HL-60 (cell line): Measurements from ENCODE around the gene CPLANE1.
"Not testable (repeated sequence)": the region's sequence is repeated elsewhere in the genome, so short reads cannot be mapped to it uniquely, and the experiment has no call there.

Experiments
- DNase-seq, 2 experiments: peaks; one replicate each; pipeline ENCODE4 v3.0.0-alpha.2; 2010 to 2020; ENCODE audit warnings: low read depth in 1 of 2, low spot score in 1 of 2
- H3K27ac ChIP-seq: fragments of 250-450 bp; sonication (Bioruptor Pico); replicated peaks from 2 replicates; pipeline ENCODE4 v1.5.1; 2020; ENCODE audit warnings: mild to moderate bottlenecking, moderate library complexity
- H3K27me3 ChIP-seq: fragments of 250-450 bp; sonication (Bioruptor Pico); 2 replicates; pipeline ENCODE4 v1.5.1; 2021; ENCODE audit warnings: mild to moderate bottlenecking, moderate library complexity; ENCODE audit not compliant: insufficient read depth, poor library complexity, severe bottlenecking
- H3K4me3 ChIP-seq: replicated peaks from 2 replicates; pipeline ENCODE4 v1.5.1; 2011; ENCODE audit warnings: mild to moderate bottlenecking, control low read depth, low read length; ENCODE audit not compliant: insufficient read depth
- CTCF ChIP-seq: IDR thresholded peaks from one replicate; pipeline ENCODE4 v1.5.1; 2011; ENCODE audit warnings: low read length, control low read depth, inconsistent platforms; ENCODE audit not compliant: insufficient read depth
- GABPA ChIP-seq: IDR thresholded peaks from 2 replicates; pipeline ENCODE4 v1.6.1; 2012; ENCODE audit warnings: low read depth
- POLR2AphosphoS5 ChIP-seq: IDR thresholded peaks from 2 replicates; pipeline ENCODE4 v1.6.1; 2012; ENCODE audit warnings: low read depth
- REST ChIP-seq: IDR thresholded peaks from 2 replicates; pipeline ENCODE4 v1.6.1; 2012; ENCODE audit warnings: low read depth; ENCODE audit not compliant: insufficient replicate concordance
- SPI1 ChIP-seq: IDR thresholded peaks from 2 replicates; pipeline ENCODE4 v1.6.1; 2012; ENCODE audit warnings: low read depth, mild to moderate bottlenecking, borderline replicate concordance

CPLANE1 gene

GRCh38 chr5:37222181-37222580 lies 27.0 kb downstream of the CPLANE1 start:
- no peaks in the 10 kb centered on the region for H3K27me3 ChIP-seq
- no peak overlapping the region for H3K4me3 ChIP-seq
- H3K27ac ChIP-seq: no peak overlapping the region
- no peak for TF ChIP-seq POLR2AphosphoS5
- TF ChIP-seq SPI1: no peak
- TF ChIP-seq CTCF: no peak
- TF ChIP-seq REST: no peak
- no peak for TF ChIP-seq GABPA
- DNase-seq: no peak

GRCh38 chr5:37220426-37220825 lies 28.8 kb downstream of the CPLANE1 start:
- H3K27me3 ChIP-seq, DNase-seq, H3K27ac ChIP-seq, H3K4me3 ChIP-seq: not testable (repeated sequence)

DNA sequence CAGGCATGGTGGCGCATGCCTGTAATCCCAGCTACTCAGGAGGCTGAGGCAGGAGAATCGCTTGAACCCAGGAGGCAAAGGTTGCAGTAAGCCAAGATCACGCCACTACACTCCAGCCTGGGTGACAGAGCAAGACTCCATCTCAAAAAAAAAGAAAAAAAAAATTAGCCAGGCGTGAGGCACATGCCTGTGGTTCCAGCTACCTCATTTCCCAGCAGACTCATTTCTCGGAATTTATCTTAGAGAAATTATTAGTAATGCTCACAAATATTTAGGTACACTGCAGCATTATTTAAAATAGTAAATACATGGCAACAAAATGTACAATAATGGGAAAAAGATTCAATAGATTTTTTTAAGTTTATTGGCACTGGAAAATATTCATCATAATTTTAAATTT lies 29.8 kb downstream of the CPLANE1 start:
- H3K4me3 ChIP-seq, H3K27ac ChIP-seq, H3K27me3 ChIP-seq, DNase-seq: not testable (repeated sequence)

DNA sequence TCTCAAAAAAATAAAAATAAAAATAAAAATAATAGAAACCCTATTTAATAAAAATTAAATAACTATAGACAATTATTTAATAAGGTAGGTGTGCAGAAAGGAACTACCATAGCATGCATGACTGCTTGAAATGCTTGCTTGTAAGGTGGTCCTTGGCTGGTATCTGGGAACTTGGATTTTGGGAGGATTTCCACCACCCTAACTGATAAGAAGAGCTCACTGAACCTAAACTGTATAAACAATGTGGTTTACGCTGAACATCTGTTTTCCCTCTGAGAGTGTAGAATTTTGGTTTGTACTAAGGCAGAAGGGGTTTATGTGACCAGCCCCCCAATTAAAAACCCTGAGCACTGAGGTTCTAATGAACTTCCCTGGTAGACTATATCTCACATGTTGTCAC lies 31.2 kb downstream of the CPLANE1 start:
- TF ChIP-seq POLR2AphosphoS5: no peak
- TF ChIP-seq SPI1: no peak
- TF ChIP-seq CTCF: no peak
- no peak for TF ChIP-seq REST
- TF ChIP-seq GABPA: no peak
- H3K4me3 ChIP-seq: no peak overlapping the region
- H3K27ac ChIP-seq: no peak overlapping the region
- H3K27me3 ChIP-seq: no peaks in the 10 kb centered on the region
- DNase-seq: no peak

DNA sequence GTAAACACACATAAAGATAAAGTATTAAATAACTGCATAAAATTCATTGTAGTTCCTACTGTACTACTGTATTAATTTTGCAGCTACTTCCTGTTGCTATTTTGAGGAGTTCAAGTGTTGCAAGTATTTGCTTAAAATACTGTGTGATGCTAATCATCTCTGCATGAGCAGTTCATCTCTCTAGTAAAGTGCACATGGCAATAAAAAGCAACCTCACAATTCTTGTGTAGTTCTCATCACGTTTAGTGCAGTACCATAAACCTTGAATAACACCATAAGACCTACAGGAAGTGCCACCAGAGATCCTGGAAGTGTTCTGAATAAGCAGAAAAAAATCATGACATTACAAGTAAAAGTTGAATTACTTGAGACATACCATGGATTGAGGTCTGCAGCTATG lies 34.6 kb downstream of the CPLANE1 start:
- Histone ChIP-seq H3K27me3 (no peaks in the 10 kb centered on the region), H3K4me3 (no peak overlapping the region), H3K27ac (no peak overlapping the region)
- DNase-seq: no peak
- TF ChIP-seq SPI1 (no peak), CTCF (no peak), GABPA (no peak), POLR2AphosphoS5 (no peak), REST (no peak)
